AG04450 (cell line): ENCODE results near the gene B4GALT4. TPM values are rescaled to one million over a fixed set of nuclear protein-coding genes. Genes with fewer than 3 reads are reported as not detected.

ENCODE experiments used
- CTCF ChIA-PET: fragments of 300-600, 350-600 bp; formaldehyde crosslinking; extraction: SDS; loops from one replicate; lab custom pipeline; 2022; ENCODE audit warnings: antibody characterized with exemption, inconsistent platforms; lab: Charles Lee
- POLR2A ChIA-PET: fragments of 350-600 bp; formaldehyde crosslinking; extraction: SDS; loops from one replicate; lab custom pipeline; 2021; ENCODE audit warnings: antibody characterized with exemption, inconsistent platforms; lab: Yijun Ruan, JAX
- DNase-seq: peaks from one replicate; pipeline ENCODE4 v3.0.0-alpha.2; 2011; ENCODE audit warnings: low read depth, low spot score
- H3K27ac ChIP-seq: one replicate; pipeline ENCODE4 v1.5.1; 2012; ENCODE audit warnings: low read depth, low read length, control low read depth
- H3K27me3 ChIP-seq: one replicate; pipeline ENCODE4 v1.6.0; 2012; ENCODE audit warnings: low read length; ENCODE audit not compliant: control insufficient read depth, insufficient read depth
- H3K4me3 ChIP-seq: 2 replicates; pipeline ENCODE4 v1.5.1; 2011; ENCODE audit warnings: mild to moderate bottlenecking, low read depth, low read length, control low read depth
- H3K9me3 ChIP-seq: 2 replicates; pipeline ENCODE4 v1.5.1; 2012; ENCODE audit warnings: low read length; ENCODE audit not compliant: control insufficient read depth, insufficient read depth
- CTCF ChIP-seq: IDR thresholded peaks from 2 replicates; pipeline ENCODE4 v1.5.1; 2011; ENCODE audit warnings: low read depth, low read length, control low read depth, inconsistent platforms
- polyA minus RNA-seq: library from RNA; depleted of rRNA, polyadenylated mRNA; stranded (reverse); fragments of >200 nt; gene quantifications from 2 replicates; pipeline ENCODE4 v1.2.3, GENCODE V29; 2011; rRNA and poly(A)+ RNA removed
- polyA plus RNA-seq: library from polyadenylated mRNA; depleted of rRNA; stranded (reverse); fragments of >200 nt; gene quantifications from 2 replicates; pipeline ENCODE4 v1.2.3, GENCODE V29; 2011; rRNA removed

B4GALT4 gene
- polyA plus RNA-seq, result 24.6 and 32.6 TPM in 2 replicates
- polyA minus RNA-seq, result 19.9 and 22.2 TPM in 2 replicates

- TF ChIP-seq CTCF, result no peak
- Histone ChIP-seq H3K4me3 (peak within 1 kb of the TSS; percentile 84), H3K27me3 (no peaks in the 10 kb centered on the region), H3K9me3 (no peaks in the 10 kb centered on the region), H3K27ac (peak within 1 kb of the TSS; percentile 47)
- CTCF ChIA-PET, result interaction anchor here (0.6 to 3.5 kb wide), 59 partner anchors 8 to 1184 kb away, joined by 3 to 138 read pairs (median 4); partner anchors contain the start of genes IGSF11, TEX55 and UPK1B
- DNase-seq, result peak; percentile 59
- POLR2A ChIA-PET, result interaction anchor here (0.6 to 1.9 kb wide), 11 partner anchors 13 to 223 kb away, joined by 3 to 13 read pairs (median 3); partner anchors contain the start of gene TMEM39A
Measured at GRCh38 chr3:119240591-119241434, at the start of gene B4GALT4. Gene B4GALT4 (minus strand): TSS chr3:119240878. CDS start chr3:119230099, 10,779 bp downstream.

GRCh38 chr3:119289404-119289770 lies 48.7 kb upstream of the B4GALT4 start:
- no peaks in the 10 kb centered on the region for H3K9me3 ChIP-seq
- H3K4me3 ChIP-seq, result no peak overlapping the region
- no peak for TF ChIP-seq CTCF
- no peaks in the 10 kb centered on the region for H3K27me3 ChIP-seq
- no peak overlapping the region for H3K27ac ChIP-seq
- CTCF ChIA-PET, result no interaction called here
- no peak for DNase-seq
- POLR2A ChIA-PET, result no interaction called here

GRCh38 chr3:119288669-119289403 lies 48.2 kb upstream of the B4GALT4 start:
- Histone ChIP-seq H3K9me3 (no peaks in the 10 kb centered on the region), H3K4me3 (no peak overlapping the region), H3K27ac (no peak overlapping the region), H3K27me3 (no peaks in the 10 kb centered on the region)
- ChIA-PET CTCF (no interaction called here), POLR2A (no interaction called here)
- TF ChIP-seq CTCF, result no peak
- DNase-seq, result no peak

- no peak for DNase-seq
- Histone ChIP-seq H3K9me3 (peaks cover 8% of the 10 kb centered on the region), H3K27me3 (no peaks in the 10 kb centered on the region), H3K4me3 (no peak overlapping the region), H3K27ac (no peak overlapping the region)
- POLR2A ChIA-PET, result interaction anchor here (0.6 kb wide), 1 partner anchor 75 kb away, joined by 3 read pairs; no protein-coding TSS in a partner anchor
- TF ChIP-seq CTCF, result no peak
- CTCF ChIA-PET, result interaction anchor here (1.0 kb wide), 1 partner anchor 74 kb away, joined by 4 read pairs; no protein-coding TSS in a partner anchor
Measured at GRCh38 chr3:119279584-119280243, 39.0 kb upstream of the B4GALT4 start.
